ENCODE results near the gene PSD2. TPM values are rescaled to one million over a fixed set of nuclear protein-coding genes. Genes with fewer than 3 reads are reported as not detected.
"Not testable (repeated sequence)": the region's sequence is repeated elsewhere in the genome, so short reads cannot be mapped to it uniquely, and the experiment has no call there.

The PSD2 gene
- total RNA-seq, 1 experiment from 2014 or later: not detected

DNA sequence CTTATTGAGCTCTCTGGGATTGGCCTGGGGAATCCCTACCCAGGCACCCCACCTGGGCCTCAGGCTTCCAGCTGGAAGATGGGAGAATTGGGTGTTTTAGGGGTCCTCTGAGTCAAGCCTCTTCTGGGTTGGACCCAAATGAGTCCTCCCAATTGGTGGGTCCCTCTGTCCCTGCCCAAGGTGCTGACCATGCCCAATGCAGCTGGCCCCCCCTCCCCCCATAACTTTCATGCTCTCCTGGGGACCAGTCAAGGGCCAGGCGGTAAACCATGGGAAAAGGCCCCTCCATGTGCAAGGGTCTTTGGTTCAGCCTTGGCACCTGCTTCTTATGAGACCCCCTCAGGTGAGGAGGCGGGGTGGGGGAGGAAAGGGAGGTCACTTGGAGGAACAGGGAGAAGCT is 3.4 kb upstream of the PSD2 start:
- Histone ChIP-seq H4K20me1 (ENCODE audit: low read length) (no peaks in the 10 kb centered on the region), H3K9ac (ENCODE audit: low read length) (no peak overlapping the region), H3K9me3 (ENCODE audit: low read length) (no peaks in the 10 kb centered on the region), H3K9me2 (replicated peaks; ENCODE audit: low read length) (no peaks in the 10 kb centered on the region), H3K4me2 (ENCODE audit: low read length) (no peak overlapping the region), H3K4me1 (ENCODE audit: insufficient read depth, low read length) (no peaks in the 10 kb centered on the region), H3K27me3 (ENCODE audit: low read length) (peaks cover 38% of the 10 kb centered on the region), H3K27ac (ENCODE audit: low read length) (no peak overlapping the region), H3K36me3 (ENCODE audit: low read depth, low read length) (no peaks in the 10 kb centered on the region), H3F3A (ENCODE audit: low read length, unreplicated experiment) (no peaks in the 10 kb centered on the region), H3K79me2 (ENCODE audit: low read length) (no peaks in the 10 kb centered on the region), H2AFZ (ENCODE audit: low read length) (no peak overlapping the region), H3K4me3 (ENCODE audit: low read length) (no peak overlapping the region)
- no peak for DNase-seq
- intact Hi-C loops (cut with micrococcal nuclease): no loop called here
- ATAC-seq: no peak
- ChIA-PET POLR2A (ENCODE audit: unreplicated experiment) (no interaction called here), CTCF (no interaction called here)
- BruUV-seq (replicated peaks): no TSS peak
- TF ChIP-seq EZH2phosphoT487 (IDR thresholded peaks at IDR 0.05; ENCODE audit: borderline replicate concordance, low read length): no peak
- TF ChIP-seq EZH2 (IDR thresholded peaks at IDR 0.05; ENCODE audit: low read length, unreplicated experiment): no peak
- TF ChIP-seq, protein P1, sequence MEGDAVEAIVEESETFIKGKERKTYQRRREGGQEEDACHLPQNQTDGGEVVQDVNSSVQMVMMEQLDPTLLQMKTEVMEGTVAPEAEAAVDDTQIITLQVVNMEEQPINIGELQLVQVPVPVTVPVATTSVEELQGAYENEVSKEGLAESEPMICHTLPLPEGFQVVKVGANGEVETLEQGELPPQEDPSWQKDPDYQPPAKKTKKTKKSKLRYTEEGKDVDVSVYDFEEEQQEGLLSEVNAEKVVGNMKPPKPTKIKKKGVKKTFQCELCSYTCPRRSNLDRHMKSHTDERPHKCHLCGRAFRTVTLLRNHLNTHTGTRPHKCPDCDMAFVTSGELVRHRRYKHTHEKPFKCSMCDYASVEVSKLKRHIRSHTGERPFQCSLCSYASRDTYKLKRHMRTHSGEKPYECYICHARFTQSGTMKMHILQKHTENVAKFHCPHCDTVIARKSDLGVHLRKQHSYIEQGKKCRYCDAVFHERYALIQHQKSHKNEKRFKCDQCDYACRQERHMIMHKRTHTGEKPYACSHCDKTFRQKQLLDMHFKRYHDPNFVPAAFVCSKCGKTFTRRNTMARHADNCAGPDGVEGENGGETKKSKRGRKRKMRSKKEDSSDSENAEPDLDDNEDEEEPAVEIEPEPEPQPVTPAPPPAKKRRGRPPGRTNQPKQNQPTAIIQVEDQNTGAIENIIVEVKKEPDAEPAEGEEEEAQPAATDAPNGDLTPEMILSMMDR (conservative IDR thresholded peaks at IDR 0.05; ENCODE audit: low read depth, low read length): no peak

DNA sequence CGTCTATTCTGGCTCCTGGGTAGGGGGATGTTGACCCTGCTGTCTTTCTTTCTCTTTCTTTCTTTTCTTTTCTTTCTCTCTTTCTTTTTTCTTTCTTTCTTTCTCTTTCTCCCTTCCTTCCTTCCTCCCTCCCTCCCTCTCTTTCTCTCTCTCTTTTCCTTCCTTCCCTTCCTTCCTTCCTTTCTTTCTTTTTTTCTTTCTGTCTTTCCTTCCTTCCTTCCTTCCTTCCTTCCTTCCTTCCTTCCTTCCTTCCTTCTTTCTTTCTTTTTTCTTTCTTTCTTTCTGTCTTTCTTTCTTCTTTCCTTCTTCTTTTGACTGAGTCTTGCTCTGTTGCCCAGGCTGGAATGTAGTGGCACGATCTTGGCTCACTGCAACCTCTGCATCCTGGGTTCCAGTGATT is 3.0 kb upstream of the PSD2 start:
- H3K27ac ChIP-seq (ENCODE audit: low read length); DNase-seq; H2AFZ ChIP-seq (ENCODE audit: low read length); H3K9me3 ChIP-seq (ENCODE audit: low read length); H3K4me3 ChIP-seq (ENCODE audit: low read length); H3K4me2 ChIP-seq (ENCODE audit: low read length); H3K36me3 ChIP-seq (ENCODE audit: low read depth, low read length); H3F3A ChIP-seq (ENCODE audit: low read length, unreplicated experiment); BruUV-seq (replicated peaks); intact Hi-C loops (cut with micrococcal nuclease); ATAC-seq; POLR2A ChIA-PET (ENCODE audit: unreplicated experiment); H3K9ac ChIP-seq (ENCODE audit: low read length); H3K4me1 ChIP-seq (ENCODE audit: insufficient read depth, low read length); H4K20me1 ChIP-seq (ENCODE audit: low read length); H3K79me2 ChIP-seq (ENCODE audit: low read length); H3K9me2 ChIP-seq (replicated peaks; ENCODE audit: low read length); CTCF ChIA-PET: not testable (repeated sequence)
- H3K27me3 ChIP-seq (ENCODE audit: low read length): peaks cover 42% of the 10 kb centered on the region

DNA sequence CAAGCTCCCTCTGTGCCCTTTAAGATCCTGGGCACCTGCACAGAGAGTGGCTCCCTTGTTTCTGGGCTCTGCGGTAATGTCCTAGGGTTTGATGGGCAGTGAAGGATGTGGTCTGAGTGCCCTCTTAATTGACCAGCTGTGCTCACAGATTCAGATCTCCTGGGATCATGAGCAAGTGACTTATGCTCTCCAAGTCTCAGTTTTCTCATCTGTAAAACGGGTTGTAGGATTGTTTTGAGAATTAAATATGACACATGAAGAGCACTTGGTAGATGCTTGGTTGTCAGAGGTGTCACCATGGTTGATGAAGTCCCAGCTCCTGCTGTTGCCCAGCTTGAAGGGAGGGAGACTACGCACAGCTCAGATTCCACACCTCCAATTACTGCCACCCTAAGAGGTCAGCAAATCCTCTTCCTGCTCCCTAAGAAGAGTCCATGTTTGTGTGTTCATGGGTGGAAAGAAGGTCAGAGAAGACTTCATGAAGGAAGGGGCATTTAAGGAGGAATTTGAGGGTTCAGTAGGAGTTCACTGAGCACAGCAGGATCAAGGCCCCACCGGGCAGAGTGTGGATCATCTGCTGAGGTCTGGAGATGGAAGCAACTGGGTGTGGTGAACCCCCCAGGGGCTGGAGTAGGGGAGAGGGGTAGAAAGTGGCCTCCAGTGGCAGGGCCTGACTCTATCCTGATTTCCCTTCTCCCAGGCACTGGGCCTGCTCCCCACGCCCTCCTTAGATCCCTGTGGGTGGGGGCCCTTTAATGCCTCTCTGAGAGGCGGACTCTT is 1.4 kb upstream of the PSD2 start:
- no peak overlapping the region for H3K4me3 ChIP-seq (ENCODE audit: low read length)
- no TSS peak for BruUV-seq (replicated peaks)
- no peak overlapping the region for H3K27ac ChIP-seq (ENCODE audit: low read length)
- H3K4me2 ChIP-seq (ENCODE audit: low read length): no peak overlapping the region
- H3K79me2 ChIP-seq (ENCODE audit: low read length): no peaks in the 10 kb centered on the region
- DNase-seq (no peak), ATAC-seq (no peak)
- H3K27me3 ChIP-seq (ENCODE audit: low read length): peaks cover 58% of the 10 kb centered on the region
- no peak overlapping the region for H3K9ac ChIP-seq (ENCODE audit: low read length)
- H3K9me2 ChIP-seq (replicated peaks; ENCODE audit: low read length): no peaks in the 10 kb centered on the region
- intact Hi-C loops (cut with micrococcal nuclease): no loop called here
- no peaks in the 10 kb centered on the region for H3K36me3 ChIP-seq (ENCODE audit: low read depth, low read length)
- H3K9me3 ChIP-seq (ENCODE audit: low read length): no peaks in the 10 kb centered on the region
- TF ChIP-seq EZH2phosphoT487 (IDR thresholded peaks at IDR 0.05; ENCODE audit: borderline replicate concordance, low read length) (no peak), EZH2 (IDR thresholded peaks at IDR 0.05; ENCODE audit: low read length, unreplicated experiment) (no peak)
- TF ChIP-seq, protein P1 (conservative IDR thresholded peaks at IDR 0.05; ENCODE audit: low read depth, low read length): no peak
- CTCF ChIA-PET: no interaction called here
- no peaks in the 10 kb centered on the region for H3F3A ChIP-seq (ENCODE audit: low read length, unreplicated experiment)
- H4K20me1 ChIP-seq (ENCODE audit: low read length): no peaks in the 10 kb centered on the region
- no peak overlapping the region for H2AFZ ChIP-seq (ENCODE audit: low read length)
- POLR2A ChIA-PET (ENCODE audit: unreplicated experiment): no interaction called here
- no peaks in the 10 kb centered on the region for H3K4me1 ChIP-seq (ENCODE audit: insufficient read depth, low read length)
